IMR-90 (cell line): ENCODE data around the gene PTCH1. TPM values are rescaled to one million over a fixed set of nuclear protein-coding genes. Genes with fewer than 3 reads are reported as not detected.

ENCODE experiments used
- ATAC-seq: fragments of 200-7000 bp; cut with Tn5 transposase; 2 replicates; pipeline ENCODE4 v1.9.1; 2020; ENCODE audit warnings: low read depth, mild to moderate bottlenecking, moderate library complexity
- BruUV-seq: library from RNA; stranded (reverse); fragments of 400-500 nt; replicated peaks from 2 replicates; lab custom pipeline; 2021; lab: Mats Ljungman, UMichigan
- CTCF ChIA-PET: fragments of 300-600 bp; formaldehyde crosslinking; extraction: SDS; loops from one replicate; lab custom pipeline; 2021; ENCODE audit warnings: antibody characterized with exemption; lab: Yijun Ruan, JAX
- POLR2A ChIA-PET: fragments of 300-600 bp; sonication (Branson Sonifier 250); formaldehyde crosslinking; loops from one replicate; lab custom pipeline; 2022; ENCODE audit warnings: antibody characterized with exemption; ENCODE audit not compliant: unreplicated experiment; lab: Charles Lee
- DNase-seq: peaks from one replicate; pipeline ENCODE4 v3.0.0; 2013
- H2AFZ ChIP-seq: replicated peaks from 2 replicates; pipeline ENCODE3; 2013; ENCODE audit warnings: low read length, mild to moderate bottlenecking; ENCODE audit not compliant: poor library complexity
- H2AK5ac ChIP-seq: 2 replicates; pipeline ENCODE4 v1.6.1; 2013; ENCODE audit warnings: low read depth, low read length, inconsistent platforms
- H2AK9ac ChIP-seq: replicated peaks from 2 replicates; pipeline ENCODE3; 2013; ENCODE audit warnings: mild to moderate bottlenecking, low read depth, low read length, moderate library complexity; ENCODE audit not compliant: poor library complexity
- H2BK120ac ChIP-seq: 2 replicates; pipeline ENCODE4 v1.6.1; 2013; ENCODE audit warnings: low read depth, low read length, inconsistent platforms
- H2BK15ac ChIP-seq: 3 replicates; pipeline ENCODE4 v1.6.1; 2013; ENCODE audit warnings: low read depth, low read length, inconsistent platforms
- H2BK20ac ChIP-seq: 2 replicates; pipeline ENCODE4 v1.6.1; 2013; ENCODE audit warnings: low read depth, mild to moderate bottlenecking, inconsistent platforms, low read length, moderate library complexity
- H2BK5ac ChIP-seq: 2 replicates; pipeline ENCODE4 v1.6.1; 2013; ENCODE audit warnings: mild to moderate bottlenecking, low read depth, low read length, inconsistent platforms; ENCODE audit not compliant: poor library complexity, severe bottlenecking
- H3K14ac ChIP-seq: replicated peaks from 2 replicates; pipeline ENCODE4 v1.6.1; 2013; ENCODE audit warnings: low read depth, low read length, inconsistent platforms
- H3K18ac ChIP-seq: 2 replicates; pipeline ENCODE4 v1.6.1; 2013; ENCODE audit warnings: low read depth, low read length, control low read depth
- H3K23ac ChIP-seq: 2 replicates; pipeline ENCODE4 v1.6.1; 2013; ENCODE audit warnings: low read depth, low read length, inconsistent platforms
- H3K27ac ChIP-seq: 2 replicates; pipeline ENCODE4 v1.5.1; 2013; ENCODE audit warnings: mild to moderate bottlenecking, control low read depth, low read length; ENCODE audit not compliant: insufficient read depth
- H3K27me3 ChIP-seq: 2 replicates; pipeline ENCODE4 v1.6.1; 2013; ENCODE audit warnings: low read length; ENCODE audit not compliant: control insufficient read depth, insufficient read depth
- H3K36me3 ChIP-seq: 2 replicates; pipeline ENCODE4 v1.6.1; 2013; ENCODE audit warnings: low read length, mixed read lengths; ENCODE audit not compliant: control insufficient read depth, insufficient read depth
- H3K4ac ChIP-seq: 2 replicates; pipeline ENCODE4 v1.6.1; 2013; ENCODE audit warnings: low read depth, low read length, inconsistent platforms
- H3K4me1 ChIP-seq: 2 replicates; pipeline ENCODE4 v1.6.1; 2013; ENCODE audit warnings: low read length, mixed read lengths; ENCODE audit not compliant: control insufficient read depth, insufficient read depth
- H3K4me2 ChIP-seq: 2 replicates; pipeline ENCODE4 v1.6.1; 2013; ENCODE audit warnings: low read depth, mild to moderate bottlenecking, control low read depth, low read length, moderate library complexity
- H3K4me3 ChIP-seq: 2 replicates; pipeline ENCODE4 v1.5.1; 2013; ENCODE audit warnings: low read depth, mild to moderate bottlenecking, control low read depth, low read length, moderate library complexity; ENCODE audit not compliant: insufficient read depth
- H3K56ac ChIP-seq: 2 replicates; pipeline ENCODE4 v1.6.1; 2013; ENCODE audit warnings: low read length, inconsistent platforms; ENCODE audit not compliant: insufficient read depth; ENCODE audit errors: extremely low read depth
- H3K79me1 ChIP-seq, 2 experiments: 2 replicates each; pipeline ENCODE4 v1.6.1; 2013; ENCODE audit warnings: low read length in 2 of 2, inconsistent platforms in 1 of 2, low read depth in 1 of 2
- H3K9ac ChIP-seq: 2 replicates; pipeline ENCODE4 v1.6.1; 2013; ENCODE audit warnings: low read depth, low read length, control low read depth
- H3K9me1 ChIP-seq: 2 replicates; pipeline ENCODE4 v1.6.1; 2013; ENCODE audit warnings: low read length, inconsistent platforms; ENCODE audit not compliant: insufficient read depth
- H3K9me3 ChIP-seq: 2 replicates; pipeline ENCODE4 v1.6.1; 2013; ENCODE audit warnings: low read length; ENCODE audit not compliant: control insufficient read depth, insufficient read depth
- H4K20me1 ChIP-seq: 2 replicates; pipeline ENCODE4 v1.6.1; 2013; ENCODE audit warnings: low read length, inconsistent platforms; ENCODE audit not compliant: insufficient read depth
- H4K5ac ChIP-seq: 2 replicates; pipeline ENCODE4 v1.6.1; 2013; ENCODE audit warnings: mild to moderate bottlenecking, low read depth, low read length, control low read depth
- H4K8ac ChIP-seq, 2 experiments: 2 replicates each; pipeline ENCODE4 v1.6.1; 2013; ENCODE audit warnings: low read depth in 2 of 2, low read length in 2 of 2, control low read depth in 1 of 2, inconsistent platforms in 1 of 2
- H4K91ac ChIP-seq: 2 replicates; pipeline ENCODE4 v1.6.1; 2013; ENCODE audit warnings: low read depth, low read length, inconsistent platforms; ENCODE audit not compliant: insufficient read depth
- CEBPB ChIP-seq: IDR thresholded peaks from 2 replicates; pipeline ENCODE4 v1.6.1; 2012; ENCODE audit warnings: low read depth, low read length, improper control_type of control experiment
- FOS ChIP-seq: fragments of 150-350 bp; IDR thresholded peaks from 2 replicates; pipeline ENCODE4 v1.6.1; 2016; ENCODE audit warnings: low read depth, low read length
- MAFK ChIP-seq: IDR thresholded peaks from 2 replicates; pipeline ENCODE4 v1.6.1; 2012; ENCODE audit warnings: low read depth, low read length, improper control_type of control experiment
- MAZ ChIP-seq: IDR thresholded peaks from 2 replicates; pipeline ENCODE4 v1.6.1; 2012; ENCODE audit warnings: low read depth, mild to moderate bottlenecking, low read length, improper control_type of control experiment, moderate library complexity, borderline replicate concordance
- MXI1 ChIP-seq: IDR thresholded peaks from 2 replicates; pipeline ENCODE4 v1.6.1; 2012; ENCODE audit warnings: low read depth, mild to moderate bottlenecking, low read length, moderate library complexity, borderline replicate concordance
- NFE2L2 ChIP-seq: fragments of 150-350 bp; IDR thresholded peaks from 2 replicates; pipeline ENCODE4 v1.6.1; 2016; ENCODE audit warnings: low read depth, mild to moderate bottlenecking, low read length
- RFX5 ChIP-seq: IDR thresholded peaks from 2 replicates; pipeline ENCODE4 v1.8.0; 2012; ENCODE audit warnings: low read depth, mild to moderate bottlenecking, low read length, moderate library complexity
- USF2 ChIP-seq: fragments of 150-350 bp; IDR thresholded peaks from 2 replicates; pipeline ENCODE4 v1.6.1; 2017; ENCODE audit warnings: mild to moderate bottlenecking, antibody characterized with exemption, low read length, low read depth
- WGBS, 2 experiments: methylation state at CpG; one replicate each; pipeline versions ENCODE4 v1.1.5 to v1.1.7; 2013; ENCODE audit warnings: missing lambda C conversion rate in 2 of 2; ENCODE audit not compliant: insufficient read length in 1 of 2; ENCODE audit errors: extremely low coverage in 2 of 2; 5-methylcytosine and 5-hydroxymethylcytosine counted together
- dilution Hi-C: fragments of 300-500 bp; cut with HindIII; formaldehyde crosslinking; loops from one replicate; pipeline ENCODE4 v1.14.3; 2018; ENCODE audit warnings: low sequenced_read_pairs; ENCODE audit not compliant: unreplicated experiment
- in situ Hi-C: fragments of 300-500 bp; cut with MboI; formaldehyde crosslinking; loops from 3 replicates; pipeline ENCODE4 v1.14.3; 2019; ENCODE audit warnings: low sequenced_read_pairs, inconsistent platforms, mixed read lengths
- intact Hi-C: fragments of 100-400 bp; cut with micrococcal nuclease; formaldehyde crosslinking; loops from 2 replicates; pipeline ENCODE4 v1.10.0; 2022
- polyA plus RNA-seq, 3 experiments: library from polyadenylated mRNA; depleted of rRNA; stranded (reverse); fragments of >200 nt; gene quantifications; 2 replicates each; pipeline ENCODE4 v1.2.3, GENCODE V29; 2012; ENCODE audit warnings: low replicate concordance in 1 of 3
- total RNA-seq: library from RNA; depleted of rRNA; stranded (reverse); fragments of >200 nt; gene quantifications from 2 replicates; pipeline ENCODE4 v1.2.3, GENCODE V29; 2012

Gene PTCH1
- total and polyA plus RNA-seq, 2 of the 4 experiments (the other 2 are of a cell fraction), result 4.1 to 5.0 TPM

GRCh38 chr9:95522871-95523370 lies 6.2 kb upstream of the PTCH1 start:
- Histone ChIP-seq H3K23ac (no peak overlapping the region), H3K27me3 (peaks cover 34% of the 10 kb centered on the region), H3K4me1 (no peaks in the 10 kb centered on the region), H4K5ac (no peak overlapping the region), H2AFZ (no peak overlapping the region), H4K91ac (no peak overlapping the region), H3K27ac (no peak overlapping the region), H4K8ac (no peak overlapping the region), H2BK15ac (no peak overlapping the region), H3K79me1 (no peaks in the 10 kb centered on the region), H3K36me3 (no peaks in the 10 kb centered on the region), H3K4me2 (no peak overlapping the region), H3K4ac (no peak overlapping the region), H4K20me1 (no peaks in the 10 kb centered on the region), H3K14ac (no peak overlapping the region), H2AK5ac (no peak overlapping the region), H2BK120ac (no peak overlapping the region), H3K9ac (no peak overlapping the region), H2AK9ac (no peak overlapping the region), H3K9me3 (peaks cover 4% of the 10 kb centered on the region; the same call in 1 of the 2 replicates), H3K9me1 (no peaks in the 10 kb centered on the region), H2BK20ac (no peak overlapping the region), H3K56ac (no peak overlapping the region), H3K4me3 (no peak overlapping the region), H2BK5ac (no peak overlapping the region), H3K18ac (no peak overlapping the region)
- ATAC-seq, result no peak
- BruUV-seq, result no TSS peak
- TF ChIP-seq MAFK (no peak), USF2 (no peak), FOS (no peak), RFX5 (no peak), MXI1 (no peak), CEBPB (no peak), NFE2L2 (no peak), MAZ (no peak)
- WGBS, 2 experiments, result no CpG with 5 or more reads among the region's 3 CpGs
- in situ Hi-C loops, result no loop called here
- CTCF ChIA-PET, result no interaction called here
- no peak for DNase-seq
- intact Hi-C loops, result no loop called here
- POLR2A ChIA-PET, result interaction anchor here (0.6 kb wide), 1 partner anchor 172 kb away, joined by 3 read pairs; no protein-coding TSS in a partner anchor
- dilution Hi-C loops, result no loop called here
